NCI-H2107 treated with DMSO at 0.1 percent for 48 hours (cell line): ENCODE data around the gene EIF4E2.

Experiments
- DNase-seq: peaks from one replicate; lab custom pipeline; 2025; ENCODE audit not compliant: unreplicated experiment; lab: John Stamatoyannopoulos, UW

Gene EIF4E2

GRCh38 chr2:232550354-232551249 is at the start of gene EIF4E2, which contains the start of gene TIGD1:
Gene EIF4E2, plus strand, starts transcription at chr2:232550689. Its CDS starts 36 bp downstream, at chr2:232550725.
Gene TIGD1, minus strand, starts transcription at chr2:232550557. Its CDS starts 675 bp downstream, at chr2:232549882.
- peak; percentile 58 for DNase-seq

- DNase-seq = no peak
Measured at GRCh38 chr2:232501331-232501771, 49.1 kb upstream of the EIF4E2 start.

GRCh38 chr2:232501794-232502390 is 48.6 kb upstream of the EIF4E2 start:
- no peak for DNase-seq

- no peak for DNase-seq
Measured at GRCh38 chr2:232502511-232502910, 48.0 kb upstream of the EIF4E2 start.

GRCh38 chr2:232502911-232503808 is 47.3 kb upstream of the EIF4E2 start:
- no peak for DNase-seq

GRCh38 chr2:232503809-232504323 is 46.6 kb upstream of the EIF4E2 start:
- no peak for DNase-seq

GRCh38 chr2:232504438-232504837 is 46.1 kb upstream of the EIF4E2 start:
- no peak for DNase-seq

- no peak for DNase-seq
Measured at GRCh38 chr2:232505856-232506255, 44.6 kb upstream of the EIF4E2 start.

- DNase-seq = no peak
Measured at GRCh38 chr2:232506709-232507108, 43.8 kb upstream of the EIF4E2 start.

GRCh38 chr2:232508251-232508650 is 42.2 kb upstream of the EIF4E2 start:
- DNase-seq = no peak

- no peak for DNase-seq
Measured at GRCh38 chr2:232511336-232511890, 39.1 kb upstream of the EIF4E2 start.

- DNase-seq = no peak
Measured at GRCh38 chr2:232512602-232513001, 37.9 kb upstream of the EIF4E2 start.

GRCh38 chr2:232513353-232513752 is 37.1 kb upstream of the EIF4E2 start:
- no peak for DNase-seq

GRCh38 chr2:232515639-232516038 is 34.9 kb upstream of the EIF4E2 start:
- DNase-seq = no peak

- no peak for DNase-seq
Measured at GRCh38 chr2:232516551-232516950, 33.9 kb upstream of the EIF4E2 start.

GRCh38 chr2:232518844-232519243 is 31.6 kb upstream of the EIF4E2 start:
- DNase-seq = no peak

GRCh38 chr2:232519581-232520438 is 30.7 kb upstream of the EIF4E2 start, which contains the start of gene PRSS56:
Gene PRSS56, plus strand, starts transcription at chr2:232520388. Its CDS starts 211 bp downstream, at chr2:232520599.
- DNase-seq = no peak

- DNase-seq = no peak
Measured at GRCh38 chr2:232520489-232520888, 30.0 kb upstream of the EIF4E2 start.

- DNase-seq = no peak
Measured at GRCh38 chr2:232521098-232521497, 29.4 kb upstream of the EIF4E2 start.
